ENCODE data around the gene CLIP1. TPM values are rescaled to one million over a fixed set of nuclear protein-coding genes. Genes with fewer than 3 reads are reported as not detected.

Gene CLIP1
- total RNA-seq, 2 experiments from 2014 or later, result 53.9 to 58.6 TPM

DNA sequence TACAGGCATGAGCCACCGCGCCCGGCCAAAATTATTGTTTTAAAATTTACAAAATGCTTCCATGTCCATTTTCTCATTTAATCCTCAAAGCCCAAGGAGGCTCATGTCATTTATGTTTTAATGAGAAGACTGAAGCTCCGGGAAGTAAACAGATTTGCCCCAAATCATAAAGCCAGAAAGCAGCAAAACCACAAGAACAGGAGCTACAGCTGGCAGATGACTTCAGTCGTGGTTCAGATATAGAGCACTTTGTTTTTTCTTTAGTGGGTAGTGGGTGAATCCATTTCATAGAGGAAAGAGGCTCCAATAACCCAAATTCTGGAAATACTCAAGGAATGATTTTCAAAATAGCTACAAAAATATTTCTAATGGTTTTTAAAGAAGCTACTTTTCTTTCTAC lies 110.8 kb downstream of the CLIP1 start:
- intact Hi-C loops (cut with DNase I, micrococcal nuclease), result no loop called here
- CTCF ChIA-PET, result interaction anchor here (0.6 to 2.0 kb wide), 5 partner anchors 22 to 328 kb away, joined by 3 to 7 read pairs (median 5); no protein-coding TSS in a partner anchor
- H3K27ac Mint-ChIP-seq, result no peak overlapping the region

DNA sequence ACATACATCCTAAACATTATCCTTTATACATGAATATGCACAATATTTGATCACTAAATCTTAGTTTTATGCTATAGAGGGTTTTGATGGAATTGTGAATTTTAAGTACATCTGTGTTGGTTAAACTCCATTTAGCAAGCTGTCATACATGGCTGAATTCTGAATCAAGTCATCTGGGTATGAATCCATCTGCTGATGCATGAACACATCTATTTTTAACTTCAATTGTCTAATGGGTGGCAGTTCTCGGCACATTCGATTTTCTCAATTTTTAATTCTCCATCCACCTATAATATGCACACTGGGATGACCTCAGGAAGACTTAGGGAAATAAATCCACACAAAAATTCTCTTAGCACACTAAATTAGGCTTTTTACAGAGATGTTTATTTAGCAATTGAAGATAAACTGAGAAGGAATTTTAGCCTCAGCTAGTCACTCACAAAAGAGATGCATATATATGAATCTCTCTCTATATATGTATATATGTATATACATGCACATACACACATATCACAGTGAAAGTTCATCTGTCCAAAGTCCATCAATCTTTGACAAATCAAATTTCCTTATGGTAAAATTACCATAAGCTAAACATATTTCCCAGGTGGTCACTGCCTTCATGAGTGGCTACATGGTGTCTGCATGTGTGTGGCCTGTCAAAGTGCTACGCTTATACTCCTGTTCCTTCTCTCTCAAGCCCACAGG lies 111.7 kb downstream of the CLIP1 start:
- H3K27me3 Mint-ChIP-seq, result no peaks in the 10 kb centered on the region
- no peak overlapping the region for H3K4me3 Mint-ChIP-seq
- H3K4me1 Mint-ChIP-seq, result no peaks in the 10 kb centered on the region
- no peak overlapping the region for H3K27ac Mint-ChIP-seq
- intact Hi-C loops (cut with DNase I, micrococcal nuclease), result no loop called here
- CTCF ChIA-PET, result interaction anchor here (0.6 to 2.0 kb wide), 2 partner anchors 23 to 49 kb away, joined by 4 to 5 read pairs; no protein-coding TSS in a partner anchor
- ATAC-seq (no peak), DNase-seq (no peak)
- no peaks in the 10 kb centered on the region for H3K9me3 Mint-ChIP-seq (ENCODE audit: low read depth)
- POLR2A ChIA-PET, result no interaction called here
- H3K36me3 Mint-ChIP-seq (ENCODE audit: low read depth), result peaks cover 11% of the 10 kb centered on the region

More for the DNA sequence above, 110.8 kb downstream of the CLIP1 start:
- no peak for DNase-seq
- Mint-ChIP-seq H3K4me1 (no peaks in the 10 kb centered on the region), H3K27me3 (no peaks in the 10 kb centered on the region), H3K36me3 (ENCODE audit: low read depth) (peaks cover 14% of the 10 kb centered on the region), H3K9me3 (ENCODE audit: low read depth) (no peaks in the 10 kb centered on the region), H3K4me3 (no peak overlapping the region)
- no peak for ATAC-seq
- POLR2A ChIA-PET, result no interaction called here

DNA sequence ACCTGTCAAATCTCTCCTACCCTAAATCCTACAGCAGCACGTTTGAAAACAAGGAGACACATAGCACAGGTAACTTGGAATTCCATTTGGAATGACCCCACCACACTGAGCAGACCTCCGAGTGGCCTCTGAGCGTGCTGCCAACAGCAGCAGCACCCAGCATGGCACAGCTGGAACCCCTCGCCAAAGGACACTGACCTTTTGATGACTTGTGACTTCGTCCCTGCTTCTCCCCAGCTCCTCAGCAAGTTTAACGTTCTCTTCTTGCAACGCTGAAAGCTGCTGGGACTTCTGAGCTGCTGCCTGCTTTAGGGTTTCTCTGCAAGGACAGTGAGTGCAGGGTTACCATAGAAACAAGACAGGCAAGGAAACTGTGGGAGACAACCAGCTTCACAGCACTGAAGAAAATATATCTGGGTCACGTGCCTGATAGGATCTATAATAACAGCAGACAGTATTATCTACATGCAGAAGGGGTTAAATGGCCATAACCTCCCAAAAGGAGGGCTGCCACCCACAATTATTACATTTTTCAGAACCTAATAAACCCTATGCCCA lies 112.8 kb downstream of the CLIP1 start:
- H3K36me3 Mint-ChIP-seq (ENCODE audit: low read depth), result peaks cover 4% of the 10 kb centered on the region
- H3K27ac Mint-ChIP-seq, result no peak overlapping the region
- no peak overlapping the region for H3K4me3 Mint-ChIP-seq
- POLR2A ChIA-PET, result no interaction called here
- DNase-seq, result no peak
- no peak for ATAC-seq
- no peaks in the 10 kb centered on the region for H3K27me3 Mint-ChIP-seq
- no peaks in the 10 kb centered on the region for H3K9me3 Mint-ChIP-seq (ENCODE audit: low read depth)
- H3K4me1 Mint-ChIP-seq, result no peaks in the 10 kb centered on the region
- intact Hi-C loops (cut with DNase I, micrococcal nuclease), result no loop called here
- CTCF ChIA-PET, result interaction anchor here (1.5 kb wide), 1 partner anchor 32 kb away, joined by 3 read pairs; no protein-coding TSS in a partner anchor

DNA sequence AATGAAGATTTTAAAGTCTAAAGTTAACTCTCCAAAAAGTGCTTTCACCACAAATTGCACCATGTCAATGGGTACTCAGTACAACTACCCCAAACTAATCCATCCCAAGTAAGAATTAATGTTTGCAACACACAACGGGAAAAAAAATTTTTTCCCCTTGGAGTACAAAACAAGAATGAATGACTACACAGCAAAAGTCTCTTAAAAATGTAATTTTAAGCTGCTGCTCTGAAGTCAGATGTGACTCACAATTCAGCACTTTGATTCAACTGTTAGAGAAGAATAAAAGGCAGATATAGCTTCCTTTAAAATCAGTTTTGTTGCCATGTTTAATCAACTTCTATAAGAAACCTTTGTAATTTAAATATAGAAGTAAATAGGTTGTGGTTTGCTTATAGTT lies 113.7 kb downstream of the CLIP1 start:
- DNase-seq, result no peak

GRCh38 chr12:122306407-122306806 lies 116.1 kb downstream of the CLIP1 start:
- Mint-ChIP-seq H3K4me3 (no peak overlapping the region), H3K9me3 (ENCODE audit: low read depth) (no peaks in the 10 kb centered on the region), H3K4me1 (no peaks in the 10 kb centered on the region), H3K36me3 (ENCODE audit: low read depth) (peaks cover 5% of the 10 kb centered on the region), H3K27ac (no peak overlapping the region), H3K27me3 (no peaks in the 10 kb centered on the region)
- POLR2A ChIA-PET, result no interaction called here
- DNase-seq, result peak; percentile 14
- CTCF ChIA-PET, result interaction anchor here (0.6 to 2.6 kb wide), 5 partner anchors 49 to 514 kb away, joined by 3 to 14 read pairs (median 4); no protein-coding TSS in a partner anchor
- peak; percentile 36 for ATAC-seq
- intact Hi-C loops (cut with DNase I, micrococcal nuclease), result no loop called here

More for the DNA sequence above, 113.7 kb downstream of the CLIP1 start:
- ChIA-PET POLR2A (interaction anchor here (0.6 kb wide), 1 partner anchor 314 kb away, joined by 8 read pairs; no protein-coding TSS in a partner anchor), CTCF (interaction anchor here (1.2 to 1.5 kb wide), 2 partner anchors 26 to 33 kb away, joined by 3 to 4 read pairs; no protein-coding TSS in a partner anchor)
- Mint-ChIP-seq H3K9me3 (ENCODE audit: low read depth) (no peaks in the 10 kb centered on the region), H3K4me1 (no peaks in the 10 kb centered on the region), H3K36me3 (ENCODE audit: low read depth) (peaks cover 4% of the 10 kb centered on the region), H3K4me3 (no peak overlapping the region), H3K27ac (no peak overlapping the region), H3K27me3 (no peaks in the 10 kb centered on the region)
- ATAC-seq, result no peak
- intact Hi-C loops (cut with DNase I, micrococcal nuclease), result no loop called here

- POLR2A ChIA-PET, result no interaction called here
- no peaks in the 10 kb centered on the region for H3K9me3 Mint-ChIP-seq (ENCODE audit: low read depth)
- intact Hi-C loops (cut with DNase I, micrococcal nuclease), result no loop called here
These were observed 117.5 kb downstream of the CLIP1 start for GRCh38 chr12:122304924-122305323.

DNA sequence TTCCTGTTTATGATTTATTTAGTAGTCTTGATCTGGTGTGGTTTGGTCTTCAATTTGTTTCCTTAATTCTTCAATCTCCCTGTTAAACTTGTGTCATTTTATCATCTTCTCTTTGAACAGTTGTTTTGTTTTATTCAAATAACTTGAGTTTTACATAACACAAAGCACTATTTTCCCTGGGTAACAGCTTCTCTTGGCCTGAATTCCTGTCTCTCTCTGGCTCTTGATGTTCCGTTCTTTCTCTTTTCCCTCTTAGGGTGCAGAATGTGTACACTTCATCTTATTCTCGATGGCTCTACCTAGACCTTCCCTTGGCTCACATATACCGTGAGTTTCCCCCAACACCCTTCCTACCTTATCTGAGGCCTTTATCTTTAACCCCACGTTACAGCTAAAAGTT lies 119.4 kb downstream of the CLIP1 start:
- Mint-ChIP-seq H3K27ac (no peak overlapping the region), H3K4me1 (no peaks in the 10 kb centered on the region), H3K4me3 (no peak overlapping the region), H3K36me3 (ENCODE audit: low read depth) (peaks cover 9% of the 10 kb centered on the region), H3K27me3 (no peaks in the 10 kb centered on the region), H3K9me3 (ENCODE audit: low read depth) (no peaks in the 10 kb centered on the region)
- DNase-seq (no peak), ATAC-seq (no peak)
- intact Hi-C loops (cut with DNase I, micrococcal nuclease), result no loop called here
- POLR2A ChIA-PET, result no interaction called here
- CTCF ChIA-PET, result no interaction called here

More at GRCh38 chr12:122304924-122305323, 117.5 kb downstream of the CLIP1 start:
- Mint-ChIP-seq H3K27ac (no peak overlapping the region), H3K27me3 (no peaks in the 10 kb centered on the region), H3K4me3 (no peak overlapping the region), H3K4me1 (no peaks in the 10 kb centered on the region), H3K36me3 (ENCODE audit: low read depth) (peaks cover 6% of the 10 kb centered on the region)
- CTCF ChIA-PET, result interaction anchor here (0.6 to 2.6 kb wide), 3 partner anchors 19 to 369 kb away, joined by 3 to 14 read pairs (median 5); no protein-coding TSS in a partner anchor
- no peak for ATAC-seq
- DNase-seq, result no peak

- ATAC-seq (no peak), DNase-seq (no peak)
- ChIA-PET POLR2A (no interaction called here), CTCF (interaction anchor here (0.6 to 1.2 kb wide), 2 partner anchors 13 to 820 kb away, joined by 3 to 5 read pairs; no protein-coding TSS in a partner anchor)
- Mint-ChIP-seq H3K4me3 (no peak overlapping the region), H3K9me3 (ENCODE audit: low read depth) (no peaks in the 10 kb centered on the region), H3K27me3 (no peaks in the 10 kb centered on the region), H3K36me3 (ENCODE audit: low read depth) (peaks cover 24% of the 10 kb centered on the region), H3K4me1 (peaks cover 1% of the 10 kb centered on the region), H3K27ac (no peak overlapping the region)
- intact Hi-C loops (cut with DNase I, micrococcal nuclease), result no loop called here
These were observed 124.3 kb downstream of the CLIP1 start for GRCh38 chr12:122298071-122298748.

GRCh38 chr12:122297494-122297893 lies 125.0 kb downstream of the CLIP1 start:
- POLR2A ChIA-PET, result no interaction called here
- peaks cover 5% of the 10 kb centered on the region for H3K4me1 Mint-ChIP-seq
- H3K27me3 Mint-ChIP-seq, result no peaks in the 10 kb centered on the region
- intact Hi-C loops (cut with DNase I, micrococcal nuclease), result no loop called here
- CTCF ChIA-PET, result no interaction called here
- ATAC-seq, result no peak
- no peaks in the 10 kb centered on the region for H3K9me3 Mint-ChIP-seq (ENCODE audit: low read depth)
- H3K36me3 Mint-ChIP-seq (ENCODE audit: low read depth), result peaks cover 27% of the 10 kb centered on the region
- no peak overlapping the region for H3K27ac Mint-ChIP-seq
- no peak for DNase-seq
- H3K4me3 Mint-ChIP-seq, result no peak overlapping the region

DNA sequence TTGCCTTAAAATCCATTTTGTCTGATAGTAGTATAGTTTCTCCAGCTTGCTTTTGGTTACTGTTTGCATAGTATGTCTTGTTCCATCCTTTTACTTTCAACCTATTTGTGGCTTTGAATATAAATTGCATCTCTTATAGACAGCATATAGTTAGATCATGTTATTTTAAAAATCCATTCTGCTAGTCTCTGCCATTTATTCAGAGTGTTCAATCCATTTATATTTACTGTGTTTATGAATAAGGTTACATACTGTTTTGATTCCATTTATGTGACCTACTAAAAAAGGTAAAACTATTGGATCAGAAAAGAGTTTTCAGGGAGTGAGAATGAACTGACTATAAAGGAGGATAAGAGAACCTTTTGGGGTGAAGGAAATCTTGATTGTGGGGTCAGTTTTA lies 126.6 kb downstream of the CLIP1 start:
- Mint-ChIP-seq H3K36me3 (ENCODE audit: low read depth) (peaks cover 28% of the 10 kb centered on the region), H3K4me1 (peaks cover 5% of the 10 kb centered on the region), H3K9me3 (ENCODE audit: low read depth) (no peaks in the 10 kb centered on the region), H3K27ac (no peak overlapping the region), H3K4me3 (no peak overlapping the region), H3K27me3 (no peaks in the 10 kb centered on the region)
- POLR2A ChIA-PET, result no interaction called here
- intact Hi-C loops (cut with DNase I, micrococcal nuclease), result no loop called here
- no peak for ATAC-seq
- DNase-seq, result no peak
- CTCF ChIA-PET, result interaction anchor here (1.3 kb wide), 1 partner anchor 60 kb away, joined by 5 read pairs; no protein-coding TSS in a partner anchor

DNA sequence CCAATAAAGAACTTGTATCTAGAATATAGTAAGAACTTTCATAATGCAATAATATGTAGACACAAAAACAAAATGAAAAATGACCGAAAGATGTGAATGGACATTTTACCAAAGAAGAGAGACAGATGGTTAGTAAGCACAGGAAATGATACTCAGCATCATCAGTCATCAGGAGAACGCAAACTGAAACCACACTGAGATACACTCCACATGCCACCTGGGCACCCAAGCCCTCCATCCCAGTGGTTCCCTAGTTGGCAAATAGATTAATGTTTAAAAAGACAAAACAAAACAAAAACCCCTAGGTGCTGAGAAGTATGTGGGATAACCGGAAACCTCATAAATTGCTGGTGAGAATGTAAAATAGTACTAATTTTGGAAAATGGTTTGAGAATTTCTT lies 129.4 kb downstream of the CLIP1 start:
- Mint-ChIP-seq H3K36me3 (ENCODE audit: low read depth) (peaks cover 26% of the 10 kb centered on the region), H3K27me3 (no peaks in the 10 kb centered on the region), H3K9me3 (ENCODE audit: low read depth) (no peaks in the 10 kb centered on the region), H3K4me3 (no peak overlapping the region), H3K4me1 (peaks cover 7% of the 10 kb centered on the region), H3K27ac (no peak overlapping the region)
- CTCF ChIA-PET, result no interaction called here
- peak; percentile 77 for ATAC-seq
- intact Hi-C loops (cut with DNase I, micrococcal nuclease), result no loop called here
- peak; percentile 22 for DNase-seq
- POLR2A ChIA-PET, result no interaction called here

Measured in activated CD4-positive, alpha-beta T cell treated with anti-CD3 and anti-CD28 coated beads for 36 hours (primary cell).